A549 treated with Hydrocortisone at 1 μM for 4 hours (cell line): ENCODE data around the gene ZSWIM8. TPM values are rescaled to one million over a fixed set of nuclear protein-coding genes. Genes with fewer than 3 reads are reported as not detected.

Source experiments
- total RNA-seq: library from RNA; stranded (reverse); fragments of 200-300 nt; extraction: Qiagen RNA extraction; gene quantifications from 5 replicates; pipeline ENCODE4 v1.2.3, GENCODE V29; 2022

ZSWIM8 gene, protein sequence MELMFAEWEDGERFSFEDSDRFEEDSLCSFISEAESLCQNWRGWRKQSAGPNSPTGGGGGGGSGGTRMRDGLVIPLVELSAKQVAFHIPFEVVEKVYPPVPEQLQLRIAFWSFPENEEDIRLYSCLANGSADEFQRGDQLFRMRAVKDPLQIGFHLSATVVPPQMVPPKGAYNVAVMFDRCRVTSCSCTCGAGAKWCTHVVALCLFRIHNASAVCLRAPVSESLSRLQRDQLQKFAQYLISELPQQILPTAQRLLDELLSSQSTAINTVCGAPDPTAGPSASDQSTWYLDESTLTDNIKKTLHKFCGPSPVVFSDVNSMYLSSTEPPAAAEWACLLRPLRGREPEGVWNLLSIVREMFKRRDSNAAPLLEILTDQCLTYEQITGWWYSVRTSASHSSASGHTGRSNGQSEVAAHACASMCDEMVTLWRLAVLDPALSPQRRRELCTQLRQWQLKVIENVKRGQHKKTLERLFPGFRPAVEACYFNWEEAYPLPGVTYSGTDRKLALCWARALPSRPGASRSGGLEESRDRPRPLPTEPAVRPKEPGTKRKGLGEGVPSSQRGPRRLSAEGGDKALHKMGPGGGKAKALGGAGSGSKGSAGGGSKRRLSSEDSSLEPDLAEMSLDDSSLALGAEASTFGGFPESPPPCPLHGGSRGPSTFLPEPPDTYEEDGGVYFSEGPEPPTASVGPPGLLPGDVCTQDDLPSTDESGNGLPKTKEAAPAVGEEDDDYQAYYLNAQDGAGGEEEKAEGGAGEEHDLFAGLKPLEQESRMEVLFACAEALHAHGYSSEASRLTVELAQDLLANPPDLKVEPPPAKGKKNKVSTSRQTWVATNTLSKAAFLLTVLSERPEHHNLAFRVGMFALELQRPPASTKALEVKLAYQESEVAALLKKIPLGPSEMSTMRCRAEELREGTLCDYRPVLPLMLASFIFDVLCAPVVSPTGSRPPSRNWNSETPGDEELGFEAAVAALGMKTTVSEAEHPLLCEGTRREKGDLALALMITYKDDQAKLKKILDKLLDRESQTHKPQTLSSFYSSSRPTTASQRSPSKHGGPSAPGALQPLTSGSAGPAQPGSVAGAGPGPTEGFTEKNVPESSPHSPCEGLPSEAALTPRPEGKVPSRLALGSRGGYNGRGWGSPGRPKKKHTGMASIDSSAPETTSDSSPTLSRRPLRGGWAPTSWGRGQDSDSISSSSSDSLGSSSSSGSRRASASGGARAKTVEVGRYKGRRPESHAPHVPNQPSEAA (N-terminal part only)
- 35.5 to 43.3 TPM (median 40.8 TPM) in 5 replicates for total RNA-seq

GRCh38 chr10:73785211-73785720 lies at the start of gene ZSWIM8:
TSS of gene ZSWIM8 (plus strand) at chr10:73785606. CDS start at chr10:73785879, 273 bp downstream.

GRCh38 chr10:73743905-73744663 lies 41.3 kb upstream of the ZSWIM8 start, which contains the start of gene SEC24C:
TSS of gene SEC24C (plus strand) at chr10:73744372. CDS start at chr10:73746833, 2,461 bp downstream.

GRCh38 chr10:73781879-73782748 lies 3.3 kb upstream of the ZSWIM8 start, which contains the start of gene CHCHD1:
TSS of gene CHCHD1 (plus strand) at chr10:73782048. CDS start at chr10:73782076, 28 bp downstream.

Other genes with a start within 250 kb of the ZSWIM8 start
- gene USP54, start 194.3 kb upstream of the ZSWIM8 start, total RNA-seq, result 8.0 to 13.5 TPM (median 11.1 TPM) in 5 replicates
- not detected in 5 replicates for gene MYOZ1, start 144.1 kb upstream of the ZSWIM8 start, total RNA-seq
- 0.03 to 0.30 TPM (median 0.08 TPM) in 3 of 5 replicates, not detected in the others for gene SYNPO2L, start 129.6 kb upstream of the ZSWIM8 start, total RNA-seq
- 2.0 to 3.8 TPM (median 2.4 TPM) in 5 replicates for gene AGAP5, start 87.5 kb upstream of the ZSWIM8 start, total RNA-seq
- 55.3 to 62.0 TPM (median 56.7 TPM) in 5 replicates for gene SEC24C, start 41.2 kb upstream of the ZSWIM8 start, total RNA-seq
- 51.7 to 75.1 TPM (median 70.9 TPM) in 5 replicates for gene CHCHD1, start 3.6 kb upstream of the ZSWIM8 start, total RNA-seq
- gene NDST2, start 26.0 kb downstream of the ZSWIM8 start, total RNA-seq, result 12.9 to 19.0 TPM (median 15.2 TPM) in 5 replicates
- gene CAMK2G, start 88.9 kb downstream of the ZSWIM8 start, total RNA-seq, result 17.2 to 20.8 TPM (median 18.0 TPM) in 5 replicates
- gene PLAU, start 125.5 kb downstream of the ZSWIM8 start, total RNA-seq, result 95.7 to 133 TPM (median 109 TPM) in 5 replicates
- gene VCL, start 212.5 kb downstream of the ZSWIM8 start, total RNA-seq, result 163 to 250 TPM (median 210 TPM) in 5 replicates